Endodermal cell (in vitro differentiated cells): ENCODE data around the gene PUS10. TPM values are rescaled to one million over a fixed set of nuclear protein-coding genes. Genes with fewer than 3 reads are reported as not detected.

Source experiments
- DNase-seq: peaks from one replicate; pipeline ENCODE4 v3.0.0-alpha.2; 2017
- H3K27ac ChIP-seq: 2 replicates; pipeline ENCODE4 v1.5.1; 2013; ENCODE audit warnings: mild to moderate bottlenecking, low read depth, low read length, moderate library complexity
- H3K27me3 ChIP-seq: 2 replicates; pipeline ENCODE4 v1.6.1; 2013; ENCODE audit warnings: mild to moderate bottlenecking, low read length, moderate library complexity; ENCODE audit not compliant: insufficient read depth, control insufficient read depth, poor library complexity, severe bottlenecking
- H3K36me3 ChIP-seq: 2 replicates; pipeline ENCODE4 v1.7.0; 2013; ENCODE audit warnings: mild to moderate bottlenecking, low read length, moderate library complexity; ENCODE audit not compliant: control insufficient read depth, insufficient read depth
- H3K4me1 ChIP-seq: one replicate; pipeline ENCODE4 v1.7.0; 2013; ENCODE audit warnings: low read length; ENCODE audit not compliant: control insufficient read depth, insufficient read depth
- H3K4me3 ChIP-seq: 2 replicates; pipeline ENCODE4 v1.5.1; 2013; ENCODE audit warnings: mild to moderate bottlenecking, low read length, moderate library complexity
- H3K9ac ChIP-seq: 2 replicates; pipeline ENCODE4 v1.6.1; 2013; ENCODE audit warnings: mild to moderate bottlenecking, low read length, moderate library complexity; ENCODE audit not compliant: poor library complexity, severe bottlenecking; ENCODE audit errors: extremely low read depth
- H3K9me3 ChIP-seq: 2 replicates; pipeline ENCODE4 v1.6.1; 2013; ENCODE audit warnings: mild to moderate bottlenecking, low read length, moderate library complexity; ENCODE audit not compliant: control insufficient read depth
- H3K27ac Mint-ChIP-seq: 2 replicates; pipeline ENCODE4 v1.8.0; 2020; ENCODE audit warnings: mixed read lengths
- H3K27me3 Mint-ChIP-seq: 2 replicates; pipeline ENCODE4 v1.8.0; 2021; ENCODE audit warnings: mild to moderate bottlenecking, mixed read lengths; ENCODE audit not compliant: insufficient read depth
- H3K36me3 Mint-ChIP-seq: 2 replicates; pipeline ENCODE4 v1.8.0; 2020; ENCODE audit warnings: low read depth, mixed read lengths
- H3K4me1 Mint-ChIP-seq: 2 replicates; pipeline ENCODE4 v1.8.0; 2020; ENCODE audit warnings: mixed read lengths
- H3K4me3 Mint-ChIP-seq: 2 replicates; pipeline ENCODE4 v1.8.0; 2020; ENCODE audit warnings: mild to moderate bottlenecking, moderate library complexity, mixed read lengths
- H3K9me3 Mint-ChIP-seq: 2 replicates; pipeline ENCODE4 v1.8.0; 2020; ENCODE audit warnings: mild to moderate bottlenecking, mixed read lengths
- CTCF ChIP-seq: fragments of 200-600 bp; sonication (generic); conservative IDR thresholded peaks from 2 replicates; pipeline ENCODE4 v1.5.0; 2021; ENCODE audit warnings: antibody characterized with exemption, mild to moderate bottlenecking
- WGBS, 2 experiments: methylation state at CpG; one replicate each; pipeline versions ENCODE4 v1.1.5 to v1.1.7; 2013; ENCODE audit warnings: missing lambda C conversion rate in 2 of 2, mixed read lengths in 1 of 2; ENCODE audit not compliant: insufficient coverage in 1 of 2, insufficient read length in 1 of 2; 5-methylcytosine and 5-hydroxymethylcytosine counted together
- total RNA-seq, 2 donors: library from RNA; stranded (reverse); fragmentation: NEBNext Ultra II Directional in 1 of 2; extraction: Animal tissue kit (Norgen Biotek cat#: 25700) in 1 of 2; gene quantifications; 2 replicates in 1 of 2; 3 replicates in 1 of 2; pipeline ENCODE4 v1.2.1, GENCODE V29; 2021

Gene PUS10
- total RNA-seq, 2 donors from 2014 or later = 3.9 to 6.1 TPM

- Histone ChIP-seq H3K36me3 (no peaks in the 10 kb centered on the region), H3K27ac (no peak overlapping the region), H3K9ac (no peak overlapping the region), H3K4me3 (no peak overlapping the region), H3K4me1 (peaks cover 4% of the 10 kb centered on the region), H3K9me3 (no peaks in the 10 kb centered on the region), H3K27me3 (no peaks in the 10 kb centered on the region)
- Mint-ChIP-seq H3K27me3 (no peaks in the 10 kb centered on the region), H3K36me3 (no peaks in the 10 kb centered on the region), H3K9me3 (no peaks in the 10 kb centered on the region), H3K4me1 (peaks cover 14% of the 10 kb centered on the region), H3K27ac (no peak overlapping the region), H3K4me3 (no peak overlapping the region)
- no peak for DNase-seq
- no peak for TF ChIP-seq CTCF
These were observed 52.6 kb downstream of the PUS10 start for GRCh38 chr2:60965499-60965785.

GRCh38 chr2:60964651-60965498 is 53.2 kb downstream of the PUS10 start:
- no peak for DNase-seq
- no peak overlapping the region for H3K4me3 Mint-ChIP-seq
- Histone ChIP-seq H3K27ac (no peak overlapping the region), H3K4me1 (peaks cover 4% of the 10 kb centered on the region), H3K4me3 (no peak overlapping the region), H3K36me3 (no peaks in the 10 kb centered on the region), H3K9ac (no peak overlapping the region), H3K9me3 (no peaks in the 10 kb centered on the region), H3K27me3 (no peaks in the 10 kb centered on the region)
- no peaks in the 10 kb centered on the region for H3K36me3 Mint-ChIP-seq
- peaks cover 14% of the 10 kb centered on the region for H3K4me1 Mint-ChIP-seq
- no peaks in the 10 kb centered on the region for H3K9me3 Mint-ChIP-seq
- H3K27me3 Mint-ChIP-seq = no peaks in the 10 kb centered on the region
- H3K27ac Mint-ChIP-seq = no peak overlapping the region
- WGBS, 2 experiments = 90 to 92% methylated on average over 4 to 6 of the region's 7 CpGs
- no peak for TF ChIP-seq CTCF

- Histone ChIP-seq H3K27ac (no peak overlapping the region), H3K4me3 (no peak overlapping the region), H3K9me3 (no peaks in the 10 kb centered on the region), H3K9ac (no peak overlapping the region), H3K36me3 (no peaks in the 10 kb centered on the region), H3K27me3 (no peaks in the 10 kb centered on the region), H3K4me1 (no peaks in the 10 kb centered on the region)
- DNase-seq = no peak
- Mint-ChIP-seq H3K27me3 (no peaks in the 10 kb centered on the region), H3K9me3 (no peaks in the 10 kb centered on the region), H3K4me1 (peaks cover 10% of the 10 kb centered on the region), H3K4me3 (no peak overlapping the region), H3K36me3 (no peaks in the 10 kb centered on the region), H3K27ac (no peak overlapping the region)
- TF ChIP-seq CTCF = no peak
These were observed 54.9 kb downstream of the PUS10 start for GRCh38 chr2:60963190-60963589.
